HG03432 (cell line): Measurements from ENCODE around the gene LHB.

Experiments
- ATAC-seq: cut with Tn5 transposase; IDR thresholded peaks from one replicate; pipeline ENCODE4 v1.9.1; 2021; ENCODE audit warnings: mild to moderate bottlenecking, moderate library complexity; ENCODE audit not compliant: unreplicated experiment

The LHB gene

DNA sequence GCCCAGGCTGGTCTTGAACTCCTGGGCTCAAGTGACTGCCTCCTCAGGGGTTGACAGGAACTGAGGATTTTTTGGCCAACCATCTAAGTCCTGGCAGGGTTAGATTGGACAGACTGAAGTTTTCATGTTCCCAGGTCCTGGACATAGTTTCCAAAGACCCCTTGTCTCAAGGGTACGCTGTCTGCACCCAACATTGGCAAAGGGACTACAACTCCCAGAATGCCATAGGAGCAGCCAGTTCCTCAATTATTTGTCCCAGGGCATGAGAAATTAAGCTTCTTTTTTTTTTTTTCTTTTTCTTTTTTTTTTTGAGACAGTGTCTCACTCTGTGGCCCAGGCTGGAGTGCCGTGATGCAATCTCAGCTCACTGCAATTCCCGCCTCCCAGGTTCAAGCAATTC is 30.7 kb downstream of the LHB start:
- no peak for ATAC-seq

DNA sequence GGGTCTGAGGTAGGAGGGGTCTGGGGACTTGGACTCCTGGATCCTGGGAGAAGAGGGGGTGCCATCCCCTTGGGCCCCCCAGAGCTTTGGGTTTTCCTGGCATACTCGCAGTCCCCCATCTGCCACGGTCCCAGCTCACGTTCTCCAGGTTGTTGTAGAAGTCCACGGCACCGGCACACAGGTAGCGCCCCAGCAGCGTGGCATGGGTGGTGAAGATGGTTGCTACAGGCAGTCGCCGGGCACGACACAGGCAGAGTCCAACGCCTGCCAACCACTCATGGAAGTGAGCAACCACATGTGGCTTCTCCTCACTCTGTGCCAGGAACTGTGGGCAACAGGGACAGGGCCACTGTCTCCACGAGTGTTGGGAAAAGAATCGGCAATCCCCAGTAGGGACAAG is 31.2 kb downstream of the LHB start:
- no peak for ATAC-seq

DNA sequence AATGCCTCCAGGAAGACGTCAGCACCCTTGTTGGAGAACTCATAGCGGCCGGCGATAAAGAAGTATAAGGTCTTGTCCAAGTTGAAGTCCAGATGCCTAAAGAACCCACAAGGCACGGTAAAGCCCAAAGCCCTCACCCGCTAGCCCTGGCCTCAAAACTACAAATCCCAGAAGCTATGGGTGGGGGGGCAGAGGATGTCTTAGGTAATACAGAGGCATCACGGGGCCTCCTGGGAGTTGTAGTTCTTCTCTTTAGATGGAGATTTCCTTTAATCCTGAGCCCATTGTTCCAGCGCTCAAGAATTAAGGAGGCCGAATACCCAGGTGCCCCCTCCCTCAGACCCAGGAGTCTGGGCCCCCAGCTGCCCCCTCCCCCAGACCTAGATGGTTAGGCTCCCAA is 34.6 kb downstream of the LHB start:
- ATAC-seq, result no peak

DNA sequence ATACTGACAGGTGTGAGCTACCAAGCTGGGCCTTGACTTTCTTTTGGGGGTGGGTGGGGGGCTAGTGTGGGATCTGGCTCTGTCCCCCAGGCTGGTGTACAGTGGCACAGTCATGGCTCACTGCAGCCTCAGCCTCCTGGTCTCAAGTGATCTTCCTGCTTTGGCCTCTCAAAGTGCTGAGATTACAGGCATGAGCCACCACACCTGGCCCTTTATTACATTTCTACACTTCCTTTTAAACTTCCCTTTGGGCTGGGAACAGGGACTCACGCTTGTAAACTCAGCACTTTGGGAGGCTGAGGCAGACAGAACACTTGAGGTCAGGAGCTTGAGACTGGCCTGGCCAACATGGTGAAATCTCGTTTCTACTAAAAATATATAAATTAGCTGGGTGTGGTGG is 39.8 kb downstream of the LHB start:
- ATAC-seq, result no peak

DNA sequence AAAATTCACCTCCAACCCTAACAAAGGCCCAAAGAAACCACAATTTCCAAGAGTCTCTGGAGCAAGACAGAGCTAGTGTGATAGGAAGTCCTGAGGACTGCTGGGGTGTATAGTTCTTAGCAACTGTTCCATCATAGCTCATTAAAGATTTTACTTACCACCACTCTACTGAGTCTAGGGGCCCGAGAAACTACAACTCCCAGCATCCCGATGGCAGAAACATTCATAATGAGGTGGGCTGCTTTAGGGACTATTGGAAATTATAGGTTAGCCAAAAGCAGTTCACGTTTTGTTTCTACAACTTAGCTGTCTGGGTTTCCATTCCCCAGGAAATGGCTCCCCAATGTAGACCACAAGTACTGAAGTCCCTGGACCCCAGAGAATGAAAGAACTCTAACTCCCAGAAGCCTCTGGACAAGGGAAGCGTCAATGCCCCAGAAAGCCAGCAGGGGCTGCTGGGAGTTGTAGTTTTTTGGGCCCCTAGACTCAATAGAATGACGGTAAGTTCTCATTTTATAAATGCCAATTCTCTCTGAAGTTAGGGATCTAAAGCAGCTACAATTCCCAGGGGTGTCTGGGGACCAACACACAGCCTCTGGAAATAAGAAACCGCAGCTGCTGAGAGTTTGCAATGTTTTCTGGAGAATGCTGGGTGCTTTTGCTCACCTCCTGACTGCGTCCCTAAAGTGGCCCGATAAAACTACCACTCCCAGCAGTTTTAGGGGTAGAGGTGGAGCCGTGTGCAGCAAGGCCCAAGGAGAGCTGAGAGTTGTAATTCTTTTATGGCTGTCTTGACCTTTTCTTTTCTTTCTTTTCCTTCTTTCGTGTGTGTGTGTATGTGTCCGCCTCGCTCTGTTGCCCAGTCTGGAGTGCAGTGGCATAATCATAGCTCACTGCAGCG is 40.7 kb downstream of the LHB start:
- no peak for ATAC-seq

DNA sequence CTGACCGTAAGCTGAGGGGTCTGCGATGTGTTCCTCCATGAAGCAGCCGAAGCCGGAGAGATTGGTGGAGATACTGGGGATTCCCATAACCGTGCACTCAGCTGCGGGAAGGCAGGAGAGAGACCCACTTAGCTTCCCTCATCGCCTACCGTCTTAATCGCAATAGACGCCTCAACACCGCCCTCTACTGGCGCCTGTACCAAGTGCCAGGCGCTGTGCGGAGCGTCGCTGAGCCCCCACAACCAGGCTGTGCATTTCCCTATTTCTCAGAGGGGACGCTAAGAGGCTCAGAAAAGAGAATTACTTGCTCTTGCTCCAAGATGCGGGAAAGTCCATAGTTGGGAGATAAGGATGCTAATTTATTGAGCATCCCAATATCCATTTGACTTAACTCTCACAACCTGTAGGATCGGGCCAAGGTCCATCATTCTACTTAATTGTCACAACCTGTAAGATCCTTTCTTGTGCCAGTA is 45.9 kb downstream of the LHB start:
- ATAC-seq, result no peak

DNA sequence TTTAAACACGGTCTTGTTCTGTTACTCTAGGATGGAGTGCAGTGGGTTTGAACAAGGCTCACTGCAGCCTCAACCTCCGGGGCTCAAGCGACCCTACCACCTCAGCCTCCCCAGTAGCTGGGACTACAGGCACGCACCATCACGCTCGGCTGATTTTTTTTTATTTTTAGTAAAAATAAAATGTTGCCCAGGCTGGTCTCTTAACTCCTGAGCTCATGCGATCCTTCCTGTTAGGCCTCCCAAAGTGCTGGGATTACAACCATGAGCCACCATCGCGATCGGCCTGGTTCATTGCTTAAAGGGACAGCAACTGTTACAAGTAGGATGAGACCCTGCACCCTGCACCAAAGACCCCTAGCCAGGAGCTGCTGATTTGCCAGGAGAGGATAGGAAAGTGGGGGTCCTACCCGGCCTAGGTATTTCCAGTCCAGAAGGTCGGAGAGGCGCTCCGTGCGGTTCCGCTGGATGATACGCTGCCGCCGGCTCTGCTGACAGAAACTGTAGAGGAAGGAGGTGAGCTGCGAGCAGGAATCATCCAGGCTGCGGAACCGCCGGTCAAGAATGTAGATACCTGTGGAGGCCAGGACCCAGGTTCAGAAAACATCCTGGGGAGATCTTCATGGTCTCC is 46.6 kb downstream of the LHB start:
- ATAC-seq, result no peak

DNA sequence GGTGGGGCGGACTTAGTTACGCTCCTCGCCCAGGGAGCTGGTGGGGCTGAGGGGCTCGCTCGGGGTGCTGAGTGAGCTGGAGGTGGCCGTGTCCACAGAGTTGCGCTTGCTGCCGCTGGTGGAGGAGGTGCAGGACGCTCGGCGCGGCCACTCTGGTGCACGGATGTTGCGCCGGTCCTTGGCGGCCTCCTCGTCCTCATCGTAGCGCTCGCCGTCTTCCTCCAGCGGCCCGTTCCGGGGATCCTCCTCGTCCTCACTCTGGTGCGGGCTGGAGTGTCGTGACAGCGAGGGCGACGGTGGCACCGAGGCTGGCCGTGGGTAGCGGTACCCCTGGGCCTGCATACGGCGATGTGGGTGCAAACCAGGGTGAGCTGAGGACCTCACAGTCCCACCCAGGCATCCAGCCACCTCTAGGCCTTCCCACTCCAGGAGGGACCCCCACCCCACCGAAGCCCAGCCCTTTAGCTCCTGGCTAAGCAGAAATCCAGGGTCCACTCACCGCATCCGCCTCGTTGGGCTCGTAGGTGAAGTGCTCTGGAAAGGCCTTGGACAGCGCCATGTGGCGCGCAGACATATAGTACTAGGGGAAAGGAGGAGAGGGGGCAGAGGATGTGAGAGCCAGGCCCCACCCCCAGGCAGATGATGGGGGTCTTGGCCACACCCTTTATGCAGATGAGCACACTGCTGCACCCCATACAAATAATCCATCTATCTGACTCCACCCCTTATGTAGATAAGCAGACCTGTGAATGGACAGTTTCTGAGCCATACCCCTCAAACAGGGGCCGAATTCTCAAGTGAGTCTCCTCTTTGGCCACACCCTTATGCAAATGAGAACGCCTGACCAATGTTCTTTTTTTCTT is 47.4 kb downstream of the LHB start:
- ATAC-seq, result no peak

DNA sequence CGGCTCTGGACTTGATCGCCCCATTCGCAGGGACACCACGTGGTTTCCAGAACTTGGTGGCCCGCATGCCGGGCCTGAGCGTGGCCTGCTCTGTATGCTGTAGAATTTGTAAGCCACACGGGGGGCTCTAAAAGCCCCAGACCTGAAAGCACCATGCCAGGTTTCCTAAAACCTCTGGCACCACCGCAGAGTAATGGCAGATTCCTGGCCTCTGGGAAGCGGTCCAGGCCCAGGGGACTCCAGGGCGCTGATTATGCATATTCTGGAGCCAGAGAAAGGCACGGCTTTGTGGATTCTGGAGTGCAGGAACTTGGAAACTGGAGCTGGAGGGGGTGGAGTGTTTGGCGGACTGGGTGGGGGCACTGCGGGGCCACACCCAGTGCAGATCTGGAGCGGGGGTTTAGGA is 48.1 kb downstream of the LHB start:
- no peak for ATAC-seq

DNA sequence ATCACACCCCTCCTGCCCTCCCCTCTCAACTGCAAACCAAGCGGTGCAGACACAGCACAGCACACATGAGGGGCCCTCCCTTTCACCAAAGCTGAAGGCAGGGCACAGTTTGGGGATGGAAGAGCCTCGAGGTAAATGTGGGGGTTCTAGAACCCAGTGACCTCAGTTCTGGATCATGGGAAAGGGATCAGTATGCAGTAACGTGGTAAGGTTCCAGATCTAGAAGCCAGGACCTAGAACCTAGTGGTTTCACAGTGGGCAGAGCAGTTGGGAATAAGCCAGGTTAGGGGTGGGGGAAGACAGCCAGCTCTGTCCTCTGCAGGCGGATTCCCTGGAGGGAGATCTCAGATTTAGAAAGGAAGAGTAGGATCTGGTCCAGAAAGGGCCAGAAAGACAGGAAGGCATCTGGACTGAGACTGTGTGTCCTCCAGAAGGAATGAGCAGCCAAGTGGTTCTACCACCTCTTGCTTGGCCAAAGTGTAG is 48.7 kb downstream of the LHB start:
- no peak for ATAC-seq

DNA sequence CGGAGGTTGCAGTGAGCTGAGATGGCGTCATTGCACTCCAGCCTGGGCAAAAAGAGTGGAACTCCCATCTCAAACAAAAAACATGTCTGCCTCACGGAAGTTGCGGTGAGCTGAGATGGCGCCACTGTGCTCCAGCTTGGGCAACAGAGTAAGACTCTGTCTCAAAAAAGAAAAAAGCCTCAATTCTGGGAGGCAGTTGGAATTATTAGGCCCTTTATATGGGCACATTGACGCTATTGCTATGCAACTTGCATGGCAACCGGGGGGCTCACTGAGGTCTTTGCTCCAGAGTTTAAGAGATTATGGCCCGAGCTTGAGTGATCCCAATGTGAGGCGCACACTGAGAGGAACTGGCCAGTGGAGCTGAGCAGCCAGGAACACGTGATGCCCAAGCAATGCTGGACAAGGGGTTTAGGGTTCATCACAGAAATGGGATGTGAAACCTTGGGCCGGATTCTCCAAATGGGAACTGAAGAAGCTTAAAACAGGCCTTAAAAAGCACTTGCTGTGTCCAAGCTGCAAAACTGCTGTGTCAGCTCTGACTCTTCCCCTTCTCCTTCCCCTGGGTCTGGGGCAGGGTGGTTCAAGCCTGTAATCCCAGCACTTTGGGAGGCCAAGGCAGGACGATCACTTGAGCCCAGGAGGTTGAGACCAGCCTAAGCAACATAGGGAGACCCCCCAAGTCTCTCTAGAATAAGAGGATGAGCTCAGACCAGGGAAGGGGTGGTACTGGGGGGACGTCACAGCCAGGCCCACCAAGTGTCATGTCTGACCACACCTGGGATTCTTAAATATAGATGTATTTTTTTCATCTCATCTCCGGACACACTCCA is 49.3 kb downstream of the LHB start:
- ATAC-seq, result no peak

DNA sequence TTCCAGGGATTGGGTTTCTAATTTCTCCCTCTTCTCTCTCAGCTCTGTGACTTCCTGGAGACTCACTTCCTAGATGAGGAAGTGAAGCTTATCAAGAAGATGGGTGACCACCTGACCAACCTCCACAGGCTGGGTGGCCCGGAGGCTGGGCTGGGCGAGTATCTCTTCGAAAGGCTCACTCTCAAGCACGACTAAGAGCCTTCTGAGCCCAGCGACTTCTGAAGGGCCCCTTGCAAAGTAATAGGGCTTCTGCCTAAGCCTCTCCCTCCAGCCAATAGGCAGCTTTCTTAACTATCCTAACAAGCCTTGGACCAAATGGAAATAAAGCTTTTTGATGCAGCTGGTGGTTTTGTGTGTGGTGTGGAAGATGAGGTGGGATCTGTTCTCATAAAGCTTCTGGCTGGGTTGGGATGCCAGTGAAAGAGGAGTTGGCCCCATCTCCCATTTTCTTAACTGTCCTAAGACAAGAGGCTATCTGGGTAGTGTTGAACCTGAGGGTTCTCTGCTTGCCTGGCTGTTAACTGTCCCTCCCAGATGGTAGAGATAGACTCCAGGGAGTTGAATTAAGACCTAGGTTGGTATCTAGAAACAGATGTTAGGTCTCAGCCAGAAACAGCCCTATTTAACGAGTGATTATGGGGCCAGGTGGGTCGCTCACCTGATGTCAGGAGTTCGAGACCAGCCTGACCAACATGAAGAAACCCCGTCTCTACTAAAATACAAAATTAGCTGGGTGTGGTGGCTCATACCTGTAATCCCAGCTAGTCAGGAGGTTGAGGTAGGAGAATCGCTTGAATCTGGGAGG is 50.1 kb downstream of the LHB start:
- ATAC-seq, result no peak
